ENCODE results near the gene TMEM126B. TPM values are rescaled to one million over a fixed set of nuclear protein-coding genes. Genes with fewer than 3 reads are reported as not detected.

The TMEM126B gene
- total RNA-seq, 2 experiments from 2014 or later = 47.4 to 61.1 TPM

GRCh38 chr11:85664615-85665481, 36.5 kb downstream of the TMEM126B start, which contains the start of gene CREBZF:
Gene CREBZF, minus strand, starts transcription at chr11:85665129. Its CDS starts 254 bp downstream, at chr11:85664875.
- CTCF ChIA-PET (ENCODE audit: unreplicated experiment) = no interaction called here

GRCh38 chr11:85665733-85666132, 37.3 kb downstream of the TMEM126B start:
- ChIA-PET POLR2A (interaction anchor here (0.5 to 1.2 kb wide), 2 partner anchors 18 to 1110 kb away, joined by 3 read pairs; no protein-coding TSS in a partner anchor), CTCF (ENCODE audit: unreplicated experiment) (no interaction called here)
- BruUV-seq (replicated peaks) = no TSS peak
- H3K4me1 ChIP-seq (ENCODE audit: insufficient read depth, low read length, poor library complexity, severe bottlenecking) = peaks cover 17% of the 10 kb centered on the region
- H3K79me2 ChIP-seq (ENCODE audit: insufficient read depth, low read depth, low read length) = peaks cover 41% of the 10 kb centered on the region
- peak overlapping the region; percentile 96 for H2AFZ ChIP-seq (ENCODE audit: low read length)
- no peak overlapping the region for H3K27ac ChIP-seq (ENCODE audit: low read depth, low read length, poor library complexity, severe bottlenecking)
- DNase-seq (ENCODE audit: low spot score) = no peak
- intact Hi-C loops (cut with micrococcal nuclease; ENCODE audit: unreplicated experiment) = loop anchor here (2.0 kb wide), 3 partner anchors 37 to 637 kb away; partner anchors contain the start of genes EED, HIKESHI and TMEM126B
- peaks cover 29% of the 10 kb centered on the region for H4K20me1 ChIP-seq (ENCODE audit: insufficient read depth, low read length)
- peak overlapping the region; percentile 93 for H3K4me3 ChIP-seq (ENCODE audit: low read depth, low read length, poor library complexity, severe bottlenecking)
- H3K36me3 ChIP-seq (ENCODE audit: insufficient read depth, low read length) = peaks cover 32% of the 10 kb centered on the region
- no peaks in the 10 kb centered on the region for H3K9me3 ChIP-seq (ENCODE audit: low read length)
- TF ChIP-seq EZH2phosphoT487 (IDR thresholded peaks at IDR 0.05; ENCODE audit: borderline replicate concordance, low read depth, low read length) = no peak
- no peak for TF ChIP-seq CTCF (conservative IDR thresholded peaks at IDR 0.05; ENCODE audit: low read length)
- H3K9me2 ChIP-seq (ENCODE audit: insufficient read depth, low read length) = no peaks in the 10 kb centered on the region
- H3K4me2 ChIP-seq (ENCODE audit: low read length) = peak overlapping the region; percentile 89

More at GRCh38 chr11:85664615-85665481, 36.5 kb downstream of the TMEM126B start, which contains the start of gene CREBZF:
- Histone ChIP-seq H3K9me3 (ENCODE audit: low read length) (no peaks in the 10 kb centered on the region), H3K9me2 (ENCODE audit: insufficient read depth, low read length) (no peaks in the 10 kb centered on the region), H3K79me2 (ENCODE audit: insufficient read depth, low read depth, low read length) (peaks cover 50% of the 10 kb centered on the region), H3K4me3 (ENCODE audit: low read depth, low read length, poor library complexity, severe bottlenecking) (peak within 1 kb of the TSS; percentile 93), H3K27ac (ENCODE audit: low read depth, low read length, poor library complexity, severe bottlenecking) (peak within 1 kb of the TSS; percentile 86), H3K36me3 (ENCODE audit: insufficient read depth, low read length) (peaks cover 41% of the 10 kb centered on the region), H2AFZ (ENCODE audit: low read length) (peak within 1 kb of the TSS; percentile 96), H3K4me2 (ENCODE audit: low read length) (peak within 1 kb of the TSS; percentile 89), H4K20me1 (ENCODE audit: insufficient read depth, low read length) (peaks cover 38% of the 10 kb centered on the region), H3K4me1 (ENCODE audit: insufficient read depth, low read length, poor library complexity, severe bottlenecking) (peaks cover 26% of the 10 kb centered on the region)
- intact Hi-C loops (cut with micrococcal nuclease; ENCODE audit: unreplicated experiment) = loop anchor here (2.0 to 5.0 kb wide), 4 partner anchors 36 to 638 kb away; partner anchors contain the start of genes EED, HIKESHI, PICALM and TMEM126B
- POLR2A ChIA-PET = interaction anchor here (0.6 to 2.5 kb wide), 7 partner anchors 9 to 548 kb away, joined by 3 to 12 read pairs (median 3); partner anchors contain the start of gene TMEM126A
- DNase-seq (ENCODE audit: low spot score) = peak; percentile 96
- TF ChIP-seq CTCF (conservative IDR thresholded peaks at IDR 0.05; ENCODE audit: low read length) (no peak), EZH2phosphoT487 (IDR thresholded peaks at IDR 0.05; ENCODE audit: borderline replicate concordance, low read depth, low read length) (no peak)
- no TSS peak for BruUV-seq (replicated peaks)

All from OCI-LY7 (cell line).